Astrocyte (in vitro differentiated cells and primary cell): Measurements from ENCODE around the gene WDR64.

Experiments
- CTCF ChIP-seq: IDR thresholded peaks from 2 replicates; pipeline ENCODE4 v1.5.1; 2011; ENCODE audit warnings: low read depth, mild to moderate bottlenecking, inconsistent platforms, low read length, moderate library complexity; ENCODE audit not compliant: insufficient read depth
- EZH2 ChIP-seq: IDR thresholded peaks from 2 replicates; pipeline ENCODE4 v1.6.1; 2012; ENCODE audit warnings: mild to moderate bottlenecking, low read length, inconsistent platforms; ENCODE audit not compliant: insufficient read depth

DNA sequence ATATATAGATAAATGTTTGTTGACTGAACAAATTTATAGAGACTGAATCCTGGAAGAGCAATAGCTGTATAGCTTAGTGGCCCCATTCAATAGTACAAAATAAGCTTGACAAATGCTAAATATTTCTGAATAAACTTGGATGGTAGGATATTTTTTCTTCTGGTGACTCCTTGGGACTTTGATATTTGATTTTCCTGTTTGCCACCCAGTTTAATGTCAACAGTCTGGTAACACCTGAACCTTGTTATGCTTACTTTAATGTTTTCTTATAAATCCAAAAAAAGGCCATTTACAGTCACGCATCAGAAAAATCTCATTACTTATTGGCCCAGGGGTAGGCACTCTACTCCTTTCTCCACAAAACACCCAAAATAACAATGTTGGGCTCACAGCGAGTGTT is 30.8 kb downstream of the WDR64 start:
- no peak for TF ChIP-seq CTCF
- TF ChIP-seq EZH2, result no peak
